RPMI8226 (cell line): Measurements from ENCODE around the gene EDIL3.
"Not testable (repeated sequence)": the region's sequence is repeated elsewhere in the genome, so short reads cannot be mapped to it uniquely, and the experiment has no call there.

Experiments
- DNase-seq: peaks from one replicate; pipeline ENCODE4 v3.0.0-alpha.2; 2015

The EDIL3 gene

GRCh38 chr5:84045964-84046363 is 338.7 kb downstream of the EDIL3 start:
- no peak for DNase-seq

- DNase-seq = no peak
These were observed 347.8 kb downstream of the EDIL3 start for GRCh38 chr5:84036842-84037241.

- no peak for DNase-seq
These were observed 352.4 kb downstream of the EDIL3 start for GRCh38 chr5:84032324-84032723.

- DNase-seq = no peak
These were observed 356.6 kb downstream of the EDIL3 start for GRCh38 chr5:84028093-84028492.

GRCh38 chr5:84018521-84018920 is 366.2 kb downstream of the EDIL3 start:
- DNase-seq = not testable (repeated sequence)

GRCh38 chr5:84017523-84018172 is 367.0 kb downstream of the EDIL3 start:
- DNase-seq = no peak

- DNase-seq = no peak
These were observed 368.6 kb downstream of the EDIL3 start for GRCh38 chr5:84016085-84016484.

- DNase-seq = no peak
These were observed 369.7 kb downstream of the EDIL3 start for GRCh38 chr5:84014966-84015365.

- DNase-seq = no peak
These were observed 390.9 kb downstream of the EDIL3 start for GRCh38 chr5:83993803-83994202.

GRCh38 chr5:83991566-83992224 is 393.0 kb downstream of the EDIL3 start:
- DNase-seq = no peak

GRCh38 chr5:83988293-83988685 is 396.4 kb downstream of the EDIL3 start:
- no peak for DNase-seq

GRCh38 chr5:83987513-83988292 is 397.0 kb downstream of the EDIL3 start:
- no peak for DNase-seq

- DNase-seq = no peak
These were observed 400.8 kb downstream of the EDIL3 start for GRCh38 chr5:83983852-83984251.

GRCh38 chr5:83973925-83974815 is 410.5 kb downstream of the EDIL3 start:
- no peak for DNase-seq

- DNase-seq = no peak
These were observed 411.8 kb downstream of the EDIL3 start for GRCh38 chr5:83972909-83973308.

- no peak for DNase-seq
These were observed 412.4 kb downstream of the EDIL3 start for GRCh38 chr5:83972236-83972635.

- DNase-seq = no peak
These were observed 417.3 kb downstream of the EDIL3 start for GRCh38 chr5:83967417-83967816.

GRCh38 chr5:83965441-83965840 is 419.2 kb downstream of the EDIL3 start:
- no peak for DNase-seq

GRCh38 chr5:83964271-83964670 is 420.4 kb downstream of the EDIL3 start:
- DNase-seq = no peak

- DNase-seq = no peak
These were observed 427.5 kb downstream of the EDIL3 start for GRCh38 chr5:83957188-83957587.

GRCh38 chr5:83956386-83956785 is 428.3 kb downstream of the EDIL3 start:
- DNase-seq = no peak

GRCh38 chr5:83955916-83956315 is 428.8 kb downstream of the EDIL3 start:
- DNase-seq = no peak

- DNase-seq = no peak
These were observed 436.9 kb downstream of the EDIL3 start for GRCh38 chr5:83947763-83948162.
